Neural crest cell (in vitro differentiated cells): ENCODE data around the gene VWA7. TPM values are rescaled to one million over a fixed set of nuclear protein-coding genes. Genes with fewer than 3 reads are reported as not detected.

Source experiments
- DNase-seq: peaks from one replicate; pipeline ENCODE4 v3.0.0; 2021; ENCODE audit warnings: low read depth, mixed read lengths, low spot score
- H3K27ac Mint-ChIP-seq: one replicate; pipeline ENCODE4 v1.8.0; 2021; ENCODE audit warnings: mild to moderate bottlenecking, mixed read lengths; ENCODE audit not compliant: unreplicated experiment
- H3K27me3 Mint-ChIP-seq: 2 replicates; pipeline ENCODE4 v1.8.0; 2021; ENCODE audit warnings: low read depth, mild to moderate bottlenecking, mixed read lengths
- H3K36me3 Mint-ChIP-seq: 2 replicates; pipeline ENCODE4 v1.8.0; 2021; ENCODE audit warnings: low read depth, mild to moderate bottlenecking, mixed read lengths
- H3K4me1 Mint-ChIP-seq: 2 replicates; pipeline ENCODE4 v1.8.0; 2021; ENCODE audit warnings: mixed read lengths
- H3K4me3 Mint-ChIP-seq: one replicate; pipeline ENCODE4 v1.8.0; 2021; ENCODE audit warnings: mild to moderate bottlenecking, mixed read lengths
- H3K9me3 Mint-ChIP-seq: 2 replicates; pipeline ENCODE4 v1.8.0; 2021; ENCODE audit warnings: mixed read lengths
- total RNA-seq: library from RNA; stranded (reverse); gene quantifications from 2 replicates; pipeline ENCODE4 v1.2.1, GENCODE V29; 2021
- TF ChIP-seq, protein P1 (sequence below): fragments of 200-600 bp; sonication (generic); conservative IDR thresholded peaks from 2 replicates; pipeline ENCODE4 v1.5.0; 2021; ENCODE audit warnings: antibody characterized with exemption, mild to moderate bottlenecking

Gene VWA7
- total RNA-seq, 1 donor from 2014 or later, result 2.7 TPM

DNA sequence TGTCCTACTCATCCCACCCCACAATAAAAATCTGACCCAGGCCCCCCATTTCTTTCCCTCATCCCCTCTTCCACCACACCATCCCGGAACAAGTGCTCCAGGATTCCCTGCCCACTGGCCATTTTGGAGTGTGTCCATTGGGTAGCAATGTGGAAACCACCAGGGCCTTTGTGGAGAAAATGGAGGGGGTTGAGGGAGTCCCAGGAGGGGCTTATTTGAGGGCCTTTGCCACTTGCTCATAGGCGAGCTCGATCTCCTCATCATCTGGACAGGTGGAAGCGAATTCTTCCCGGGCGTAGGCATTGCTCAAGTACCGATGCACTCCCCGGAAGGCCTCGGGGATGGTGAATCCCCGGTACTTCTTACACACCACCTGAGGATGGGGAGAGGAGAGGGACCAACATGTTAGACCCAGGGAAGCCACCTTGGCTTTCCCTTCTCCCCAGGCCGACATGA is 46.5 kb downstream of the VWA7 start:
- peaks cover 4% of the 10 kb centered on the region for H3K27me3 Mint-ChIP-seq
- no peak for DNase-seq
- H3K36me3 Mint-ChIP-seq, result peaks cover 40% of the 10 kb centered on the region
- H3K9me3 Mint-ChIP-seq, result no peaks in the 10 kb centered on the region
- H3K4me1 Mint-ChIP-seq, result peaks cover 57% of the 10 kb centered on the region
- peak overlapping the region; percentile 98 for H3K4me3 Mint-ChIP-seq
- TF ChIP-seq, protein P1, sequence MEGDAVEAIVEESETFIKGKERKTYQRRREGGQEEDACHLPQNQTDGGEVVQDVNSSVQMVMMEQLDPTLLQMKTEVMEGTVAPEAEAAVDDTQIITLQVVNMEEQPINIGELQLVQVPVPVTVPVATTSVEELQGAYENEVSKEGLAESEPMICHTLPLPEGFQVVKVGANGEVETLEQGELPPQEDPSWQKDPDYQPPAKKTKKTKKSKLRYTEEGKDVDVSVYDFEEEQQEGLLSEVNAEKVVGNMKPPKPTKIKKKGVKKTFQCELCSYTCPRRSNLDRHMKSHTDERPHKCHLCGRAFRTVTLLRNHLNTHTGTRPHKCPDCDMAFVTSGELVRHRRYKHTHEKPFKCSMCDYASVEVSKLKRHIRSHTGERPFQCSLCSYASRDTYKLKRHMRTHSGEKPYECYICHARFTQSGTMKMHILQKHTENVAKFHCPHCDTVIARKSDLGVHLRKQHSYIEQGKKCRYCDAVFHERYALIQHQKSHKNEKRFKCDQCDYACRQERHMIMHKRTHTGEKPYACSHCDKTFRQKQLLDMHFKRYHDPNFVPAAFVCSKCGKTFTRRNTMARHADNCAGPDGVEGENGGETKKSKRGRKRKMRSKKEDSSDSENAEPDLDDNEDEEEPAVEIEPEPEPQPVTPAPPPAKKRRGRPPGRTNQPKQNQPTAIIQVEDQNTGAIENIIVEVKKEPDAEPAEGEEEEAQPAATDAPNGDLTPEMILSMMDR, result no peak
- H3K27ac Mint-ChIP-seq, result peak overlapping the region; percentile 95

DNA sequence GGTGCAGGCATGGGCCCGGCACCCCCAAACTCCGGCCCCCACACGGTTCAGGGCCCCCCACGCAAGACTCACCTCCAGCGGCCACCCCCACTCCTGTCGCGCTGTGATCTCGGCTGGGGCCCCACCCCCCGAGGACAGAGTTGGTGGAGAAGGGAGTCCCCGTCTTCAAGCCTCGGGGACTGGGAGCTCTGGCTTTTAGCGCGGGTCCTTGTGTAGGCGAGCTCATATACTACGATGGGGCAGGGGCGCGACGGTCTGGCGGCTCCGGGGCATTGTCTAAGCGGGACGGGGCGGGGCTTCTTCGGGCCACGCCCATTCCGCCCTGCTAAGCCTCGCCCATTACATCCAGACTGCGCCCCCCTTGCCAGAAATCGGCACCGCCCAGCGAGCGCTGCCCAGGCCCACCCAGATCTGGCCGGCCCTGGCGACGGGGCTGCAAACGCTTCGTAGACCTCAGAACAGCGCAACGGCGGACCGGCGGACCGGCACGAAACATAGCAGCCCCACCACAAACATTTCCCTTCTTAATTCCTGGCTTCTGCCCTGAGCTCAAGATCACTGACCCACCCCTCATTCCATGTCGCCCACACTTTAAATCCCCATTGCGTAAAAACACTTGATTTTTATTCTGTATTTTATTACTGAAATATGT is 47.0 kb downstream of the VWA7 start:
- peak overlapping the region; percentile 98 for H3K4me3 Mint-ChIP-seq
- TF ChIP-seq, protein P1, result no peak
- peak; percentile 94 for DNase-seq

DNA sequence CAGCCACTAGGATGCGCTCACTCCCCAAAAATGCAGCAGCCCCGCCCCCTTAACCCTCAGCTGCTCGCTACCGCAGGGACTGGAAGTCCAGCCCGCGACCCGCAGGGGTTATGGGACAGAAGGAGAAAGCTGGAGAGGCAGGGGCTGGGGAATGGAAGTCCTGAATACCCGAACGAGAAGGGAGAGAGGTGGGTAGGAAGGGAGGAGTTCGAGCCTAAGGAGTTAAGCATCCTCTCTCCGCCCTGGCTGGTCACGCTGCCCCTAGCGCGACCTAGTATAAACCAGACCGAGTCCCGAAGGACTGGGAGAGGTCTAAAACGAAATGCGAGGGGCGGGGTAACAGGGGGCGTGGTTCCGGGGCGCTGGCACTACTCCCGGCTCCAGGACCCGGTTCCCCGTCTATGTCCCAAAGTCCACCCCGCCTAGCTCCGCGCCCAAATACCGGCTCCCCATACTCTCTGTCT is 47.6 kb downstream of the VWA7 start:
- H3K27me3 Mint-ChIP-seq, result peaks cover 4% of the 10 kb centered on the region
- DNase-seq, result peak; percentile 87
- peaks cover 42% of the 10 kb centered on the region for H3K36me3 Mint-ChIP-seq
- H3K9me3 Mint-ChIP-seq, result no peaks in the 10 kb centered on the region
- H3K4me1 Mint-ChIP-seq, result peaks cover 48% of the 10 kb centered on the region
- TF ChIP-seq, protein P1, result peak; percentile 71
- peak overlapping the region; percentile 98 for H3K4me3 Mint-ChIP-seq
- peak overlapping the region; percentile 95 for H3K27ac Mint-ChIP-seq

More for the DNA sequence above, 47.0 kb downstream of the VWA7 start:
- H3K36me3 Mint-ChIP-seq, result peaks cover 42% of the 10 kb centered on the region
- H3K4me1 Mint-ChIP-seq, result peaks cover 52% of the 10 kb centered on the region
- H3K9me3 Mint-ChIP-seq, result no peaks in the 10 kb centered on the region
- peaks cover 4% of the 10 kb centered on the region for H3K27me3 Mint-ChIP-seq
- H3K27ac Mint-ChIP-seq, result peak overlapping the region; percentile 95

- no peaks in the 10 kb centered on the region for H3K9me3 Mint-ChIP-seq
- H3K36me3 Mint-ChIP-seq, result peaks cover 46% of the 10 kb centered on the region
- peak within 1 kb of the TSS; percentile 98 for H3K4me3 Mint-ChIP-seq
- TF ChIP-seq, protein P1, result no peak
- DNase-seq, result no peak
- H3K27ac Mint-ChIP-seq, result peak within 1 kb of the TSS; percentile 95
- H3K4me1 Mint-ChIP-seq, result peaks cover 43% of the 10 kb centered on the region
- H3K27me3 Mint-ChIP-seq, result peaks cover 4% of the 10 kb centered on the region
Observed at GRCh38 chr6:31728767-31729514, 48.2 kb downstream of the VWA7 start, which contains the start of gene DDAH2. TSS of gene DDAH2 (minus strand) at chr6:31729299. CDS start at chr6:31729161, 138 bp downstream.

DNA sequence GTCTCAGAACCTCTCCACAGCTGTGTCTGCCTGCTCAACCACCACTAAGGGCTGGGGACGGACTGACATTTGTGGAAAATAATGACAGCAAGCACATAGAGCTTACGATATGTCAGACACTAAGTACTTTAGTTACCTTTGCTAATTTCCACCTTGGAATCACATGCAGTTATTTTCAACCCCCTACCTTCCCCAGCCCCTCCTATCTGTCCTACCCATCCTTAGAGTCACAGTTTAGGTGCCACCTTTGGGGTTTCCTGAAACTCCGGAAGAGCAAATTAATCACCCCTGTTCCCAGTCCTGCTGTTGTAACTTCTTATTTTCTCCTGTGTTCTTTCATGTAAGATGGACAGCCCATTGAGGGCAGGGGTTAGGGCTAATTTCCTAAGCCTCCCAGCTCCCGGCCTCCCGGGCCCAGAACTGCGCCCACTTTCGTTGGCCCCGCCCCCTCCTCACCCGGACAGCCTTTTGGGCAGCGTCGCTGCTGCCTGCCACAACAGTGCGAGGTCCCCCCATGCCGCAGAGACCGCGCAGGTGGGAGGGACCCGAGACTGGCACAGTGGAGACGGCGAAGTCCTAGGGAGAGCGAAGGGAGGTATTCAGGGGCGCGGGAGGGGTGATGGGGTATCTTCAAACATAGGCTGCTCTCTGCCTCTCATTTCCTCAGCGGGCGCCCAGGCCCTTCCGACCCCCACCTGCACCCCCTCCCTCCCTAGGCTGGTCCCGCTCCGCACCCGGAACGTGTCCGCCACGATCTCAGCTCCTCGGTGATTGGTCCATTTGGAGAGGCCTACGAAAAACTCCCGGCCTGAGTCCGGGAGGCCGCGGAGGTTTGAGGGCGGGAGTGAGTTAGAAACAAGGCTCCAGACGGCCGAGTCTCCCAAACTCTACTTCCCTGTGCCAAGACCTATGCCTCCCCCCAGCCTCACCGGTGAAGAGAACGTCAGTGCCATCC is 49.1 kb downstream of the VWA7 start:
- peak overlapping the region; percentile 98 for H3K4me3 Mint-ChIP-seq
- peaks cover 41% of the 10 kb centered on the region for H3K36me3 Mint-ChIP-seq
- H3K27ac Mint-ChIP-seq, result no peak overlapping the region
- no peak for DNase-seq
- H3K27me3 Mint-ChIP-seq, result peaks cover 4% of the 10 kb centered on the region
- TF ChIP-seq, protein P1, result no peak
- H3K9me3 Mint-ChIP-seq, result no peaks in the 10 kb centered on the region
- peaks cover 33% of the 10 kb centered on the region for H3K4me1 Mint-ChIP-seq
